HepG2 (cell line): Measurements from ENCODE around the gene ADCY9. TPM values are rescaled to one million over a fixed set of nuclear protein-coding genes. Genes with fewer than 3 reads are reported as not detected.

ENCODE experiments used
- ATAC-seq: fragments of 200-7000 bp; cut with Tn5 transposase; 3 replicates; pipeline ENCODE4 v1.9.1; 2020; ENCODE audit warnings: mild to moderate bottlenecking, moderate library complexity
- BruUV-seq: library from RNA; stranded (reverse); fragments of 400-500 nt; replicated peaks from 2 replicates; lab custom pipeline; 2021; lab: Mats Ljungman, UMichigan
- CTCF ChIA-PET: fragments of 300-600 bp; formaldehyde crosslinking; extraction: SDS; loops from one replicate; lab custom pipeline; 2021; ENCODE audit warnings: low total read pairs, inconsistent platforms, low intra/inter-chr PET ratio; lab: Yijun Ruan, JAX
- POLR2A ChIA-PET: fragments of 350-600 bp; sonication (Branson Sonifier 250); formaldehyde crosslinking; loops from one replicate; lab custom pipeline; 2020; ENCODE audit warnings: antibody characterized with exemption, inconsistent platforms; lab: Yijun Ruan, JAX
- DNase-seq: peaks from one replicate; pipeline ENCODE4 v3.0.0-alpha.2; 2015; ENCODE audit warnings: low spot score
- FAIRE-seq: peaks from 3 replicates; lab custom pipeline; 2011; peaks lifted over from hg19 to GRCh38; lab: Jason Lieb, UNC
- H2AFZ ChIP-seq: one replicate; pipeline ENCODE4 v1.6.1; 2011; ENCODE audit warnings: low read length, inconsistent platforms
- H3K27ac ChIP-seq: fragments of 300-600 bp; 3 replicates; pipeline ENCODE4 v1.8.0; 2011; ENCODE audit warnings: mixed run types, mild to moderate bottlenecking, mixed read lengths, low read length, inconsistent platforms; ENCODE audit not compliant: insufficient read depth; ENCODE audit errors: extremely low read length
- H3K27me3 ChIP-seq, 2 experiments: fragments of 200-600 bp in 1 of 2; 2 replicates in 1 of 2; 3 replicates in 1 of 2; pipeline versions ENCODE4 v1.6.0 to v1.8.0; 2011; ENCODE audit warnings: low read length in 2 of 2, mild to moderate bottlenecking in 2 of 2, moderate library complexity in 2 of 2, inconsistent platforms in 1 of 2; ENCODE audit not compliant: insufficient read depth in 2 of 2, control insufficient read depth in 1 of 2
- H3K36me3 ChIP-seq, 2 experiments: fragments of 200-600 bp in 1 of 2; replicated peaks in 1 of 2; 2 replicates in 1 of 2; 3 replicates in 1 of 2; pipeline versions ENCODE4 v1.5.1 to v1.8.0; 2011; ENCODE audit warnings: low read length in 2 of 2, inconsistent platforms in 1 of 2; ENCODE audit not compliant: insufficient read depth in 2 of 2, control insufficient read depth in 1 of 2
- H3K4me1 ChIP-seq: 2 replicates; pipeline ENCODE4 v1.5.1; 2012; ENCODE audit warnings: low read length, inconsistent platforms; ENCODE audit not compliant: insufficient read depth
- H3K4me2 ChIP-seq: 2 replicates; pipeline ENCODE4 v1.6.0; 2011; ENCODE audit warnings: low read depth, low read length, inconsistent platforms
- H3K4me3 ChIP-seq, 3 experiments: fragments of 200-600 bp in 1 of 3; sonication (generic), shearing (Covaris generic) in 1 of 3; replicated peaks in 1 of 3; 2 replicates each; pipeline ENCODE4 v1.5.1; 2011 to 2016; ENCODE audit warnings: low read length in 3 of 3, inconsistent platforms in 2 of 3, low read depth in 2 of 3, mild to moderate bottlenecking in 2 of 3, control low read depth in 1 of 3, mixed read lengths in 1 of 3; ENCODE audit not compliant: insufficient read depth in 1 of 3
- H3K79me2 ChIP-seq: one replicate; pipeline ENCODE4 v1.6.1; 2011; ENCODE audit warnings: low read length, inconsistent platforms; ENCODE audit not compliant: insufficient read depth
- H3K9ac ChIP-seq: 2 replicates; pipeline ENCODE4 v1.6.0; 2011; ENCODE audit warnings: mild to moderate bottlenecking, low read depth, low read length, inconsistent platforms; ENCODE audit not compliant: insufficient read depth
- H3K9me3 ChIP-seq: 2 replicates; pipeline ENCODE4 v1.5.1; 2012; ENCODE audit warnings: mild to moderate bottlenecking, low read length
- H4K20me1 ChIP-seq: 2 replicates; pipeline ENCODE4 v1.6.0; 2011; ENCODE audit warnings: inconsistent platforms, mild to moderate bottlenecking, low read length, moderate library complexity; ENCODE audit not compliant: insufficient read depth
- CAMTA2 ChIP-seq: sonication (generic); formaldehyde crosslinking; IDR thresholded peaks from 2 replicates; pipeline ENCODE4 v1.4.0; 2020; ENCODE audit warnings: mild to moderate bottlenecking, missing genetic modification reagents, borderline replicate concordance
- GTF3A ChIP-seq: sonication (generic); formaldehyde crosslinking; conservative IDR thresholded peaks from 2 replicates; pipeline ENCODE4 v1.4.0; 2020; ENCODE audit warnings: mild to moderate bottlenecking, missing genetic modification reagents
- MNT ChIP-seq: fragments of 450-650 bp; IDR thresholded peaks from 2 replicates; pipeline ENCODE4 v1.6.1; 2016
- NFKB2 ChIP-seq: sonication (generic); formaldehyde crosslinking; IDR thresholded peaks from 2 replicates; pipeline ENCODE4 v1.4.0; 2020; ENCODE audit warnings: missing genetic modification reagents, borderline replicate concordance
- PLRG1 ChIP-seq: fragments of 450-650 bp; conservative IDR thresholded peaks from 2 replicates; pipeline ENCODE4 v1.6.1; 2016
- PRMT3 ChIP-seq: sonication (generic); formaldehyde crosslinking; IDR thresholded peaks from 2 replicates; pipeline ENCODE4 v1.8.1; 2022; ENCODE audit warnings: low read depth, mild to moderate bottlenecking, moderate library complexity, missing genetic modification reagents, borderline replicate concordance
- RARA ChIP-seq: IDR thresholded peaks from 2 replicates; pipeline ENCODE4 v1.6.1; 2016; ENCODE audit warnings: missing genetic modification reagents, missing compliant biosample characterization
- RERE ChIP-seq: IDR thresholded peaks from 2 replicates; pipeline ENCODE4 v1.6.1; 2016; ENCODE audit warnings: low read depth, missing genetic modification reagents, missing compliant biosample characterization
- SMYD3 ChIP-seq: sonication (generic); formaldehyde crosslinking; IDR thresholded peaks from 2 replicates; pipeline ENCODE4 v1.8.1; 2023; ENCODE audit warnings: mild to moderate bottlenecking, missing genetic modification reagents
- TRIM22 ChIP-seq: fragments of 450-650 bp; IDR thresholded peaks from 2 replicates; pipeline ENCODE4 v1.6.1; 2017
- ZNF24 ChIP-seq: fragments of 450-650 bp; IDR thresholded peaks from 2 replicates; pipeline ENCODE4 v1.6.1; 2017; ENCODE audit warnings: antibody characterized with exemption, mild to moderate bottlenecking
- ZNF766 ChIP-seq: sonication (generic); formaldehyde crosslinking; IDR thresholded peaks from 2 replicates; pipeline ENCODE4 v1.5.0; 2020; ENCODE audit warnings: missing genetic modification reagents, borderline replicate concordance
- WGBS: methylation state at CpG from one replicate; pipeline ENCODE4 v1.1.6; 2017; ENCODE audit warnings: low lambda C conversion rate; 5-methylcytosine and 5-hydroxymethylcytosine counted together
- in situ Hi-C: cut with HindIII; loops from 2 replicates; pipeline ENCODE4 v1.10.0; 2017; ENCODE audit warnings: low pct_unique_long_range_greater_than_20kb; ENCODE audit not compliant: extremely low pct_ligation_motif_present
- intact Hi-C: fragments of 100-400 bp; cut with micrococcal nuclease; formaldehyde crosslinking; loops from one replicate; pipeline ENCODE4 v1.10.0; 2022; ENCODE audit not compliant: unreplicated experiment
- polyA plus RNA-seq, 8 experiments: library from polyadenylated mRNA; depleted of rRNA in 3 of 8; stranded (reverse) in 7 of 8; unstranded in 1 of 8; fragments of >200 nt; fragmentation: Illumina TruSeq in 4 of 8; extraction: Trizol in 4 of 8; gene quantifications; 2 replicates each; pipeline versions ENCODE4 v1.2.1 to v1.2.3, GENCODE V29; 2011 to 2016; ENCODE audit warnings: low read depth in 4 of 8, missing spikeins in 1 of 8, mixed read lengths in 1 of 8; ENCODE audit not compliant: insufficient read depth in 1 of 8
- total RNA-seq, 5 experiments: library from RNA; depleted of rRNA; stranded (reverse); fragments of >200 nt; fragmentation: Illumina TruSeq; extraction: Trizol; gene quantifications; 2 replicates each; pipeline ENCODE4 v1.2.3, GENCODE V29; 2016; ENCODE audit warnings: low read depth in 1 of 5
- TF ChIP-seq, protein P1 (sequence below): sonication (generic); formaldehyde crosslinking; IDR thresholded peaks from 2 replicates; pipeline ENCODE4 v1.5.1; 2020; ENCODE audit warnings: missing genetic modification reagents, mild to moderate bottlenecking, borderline replicate concordance

Gene ADCY9
- total and polyA plus RNA-seq, 2 of the 13 experiments (the other 11 are each of a cell fraction or from before 2014, with no cell fraction given), result 11.2 to 13.9 TPM

DNA sequence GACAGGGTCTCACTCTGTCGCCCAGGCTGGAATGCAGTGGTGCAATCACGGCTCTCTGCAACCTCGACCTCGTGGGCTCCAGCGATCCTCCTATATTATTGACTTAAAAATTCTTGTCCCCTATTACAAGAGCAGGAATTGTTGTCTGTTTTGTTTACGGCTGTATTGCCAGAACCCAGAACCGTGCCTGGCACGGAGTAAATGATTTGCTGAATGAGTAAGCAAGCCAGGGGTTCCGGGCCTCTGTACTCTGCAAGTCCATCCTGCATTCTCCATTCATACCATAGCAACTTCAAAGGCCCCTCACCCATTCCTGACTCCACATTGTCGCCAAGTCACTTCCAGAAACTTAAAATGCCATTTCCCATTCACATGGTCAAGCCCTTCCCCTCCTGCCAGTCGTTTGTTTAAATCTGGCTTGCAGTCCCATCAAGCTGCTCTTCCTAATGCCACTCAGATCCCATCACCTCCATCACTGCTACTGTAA is 6.9 kb downstream of the ADCY9 start:
- peak; percentile 90 for FAIRE-seq
- POLR2A ChIA-PET, result interaction anchor here (0.9 kb wide), 1 partner anchor 17 kb away, joined by 5 read pairs; no protein-coding TSS in a partner anchor
- under 1% methylated on average over 11 of the region's 11 CpGs for WGBS
- TF ChIP-seq GTF3A (no peak), RERE (CRISPR knock-in tag) (0 out of 2 replicates have a peak, but pooled peaks have one; percentile 31), MNT (peak; percentile 42), PRMT3 (no peak), SMYD3 (CRISPR knock-in tag) (peak; percentile 49; the same call in 1 of the 2 replicates), RARA (CRISPR knock-in tag) (peak; percentile 62), TRIM22 (no peak), CAMTA2 (CRISPR knock-in tag) (no peak), NFKB2 (CRISPR knock-in tag) (no peak), ZNF24 (peak; percentile 90), PLRG1 (no peak), ZNF766 (CRISPR knock-in tag) (0 out of 2 replicates have a peak, but pooled peaks have one; percentile 49)
- TF ChIP-seq, protein P1, sequence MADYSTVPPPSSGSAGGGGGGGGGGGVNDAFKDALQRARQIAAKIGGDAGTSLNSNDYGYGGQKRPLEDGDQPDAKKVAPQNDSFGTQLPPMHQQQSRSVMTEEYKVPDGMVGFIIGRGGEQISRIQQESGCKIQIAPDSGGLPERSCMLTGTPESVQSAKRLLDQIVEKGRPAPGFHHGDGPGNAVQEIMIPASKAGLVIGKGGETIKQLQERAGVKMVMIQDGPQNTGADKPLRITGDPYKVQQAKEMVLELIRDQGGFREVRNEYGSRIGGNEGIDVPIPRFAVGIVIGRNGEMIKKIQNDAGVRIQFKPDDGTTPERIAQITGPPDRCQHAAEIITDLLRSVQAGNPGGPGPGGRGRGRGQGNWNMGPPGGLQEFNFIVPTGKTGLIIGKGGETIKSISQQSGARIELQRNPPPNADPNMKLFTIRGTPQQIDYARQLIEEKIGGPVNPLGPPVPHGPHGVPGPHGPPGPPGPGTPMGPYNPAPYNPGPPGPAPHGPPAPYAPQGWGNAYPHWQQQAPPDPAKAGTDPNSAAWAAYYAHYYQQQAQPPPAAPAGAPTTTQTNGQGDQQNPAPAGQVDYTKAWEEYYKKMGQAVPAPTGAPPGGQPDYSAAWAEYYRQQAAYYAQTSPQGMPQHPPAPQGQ (CRISPR knock-in tag), result no peak

More for the DNA sequence above, 6.9 kb downstream of the ADCY9 start:
- ATAC-seq (peak; percentile 83), DNase-seq (peak; percentile 98)
- no peaks in the 10 kb centered on the region for H3K9me3 ChIP-seq
- peak overlapping the region; percentile 46 to 84 (median 50); a peak in 5 of 6 replicates for H3K4me3 ChIP-seq
- peak overlapping the region; percentile 72 for H3K9ac ChIP-seq
- peak overlapping the region; percentile 91 for H3K27ac ChIP-seq
- H3K79me2 ChIP-seq, result peaks cover 91% of the 10 kb centered on the region
- no peak overlapping the region for H2AFZ ChIP-seq
- H3K27me3 ChIP-seq, result no peaks in the 10 kb centered on the region
- in situ Hi-C loops (no loop called here), intact Hi-C loops (no loop called here)
- BruUV-seq, result no TSS peak
- H3K36me3 ChIP-seq, result peaks cover 4 to 16% of the 10 kb centered on the region in 2 experiments; a peak in 3 of 5 replicates
- H3K4me2 ChIP-seq, result peak overlapping the region; percentile 92
- H4K20me1 ChIP-seq, result no peaks in the 10 kb centered on the region
- CTCF ChIA-PET, result no interaction called here
- peaks cover 69% of the 10 kb centered on the region for H3K4me1 ChIP-seq
